Fibroblast of lung (primary cell): Measurements from ENCODE around the gene DNER. TPM values are rescaled to one million over a fixed set of nuclear protein-coding genes. Genes with fewer than 3 reads are reported as not detected.

Experiments used
- DNase-seq, 2 donors: peaks; one replicate each; pipeline versions ENCODE4 v3.0.0 to v3.0.0-alpha.2; 2010; ENCODE audit warnings: low read depth in 2 of 2
- H2AFZ ChIP-seq: 2 replicates; pipeline ENCODE4 v1.5.1; 2012; ENCODE audit warnings: low read length, control low read depth, inconsistent platforms
- H3K27ac ChIP-seq: 2 replicates; pipeline ENCODE4 v1.5.1; 2011; ENCODE audit warnings: low read length, control low read depth; ENCODE audit not compliant: insufficient read depth
- H3K27me3 ChIP-seq: 2 replicates; pipeline ENCODE4 v1.5.1; 2011; ENCODE audit warnings: mild to moderate bottlenecking, low read length; ENCODE audit not compliant: control insufficient read depth, insufficient read depth
- H3K36me3 ChIP-seq: 2 replicates; pipeline ENCODE4 v1.5.1; 2011; ENCODE audit warnings: low read length; ENCODE audit not compliant: control insufficient read depth, insufficient read depth
- H3K4me1 ChIP-seq: 2 replicates; pipeline ENCODE4 v1.5.1; 2011; ENCODE audit warnings: low read length; ENCODE audit not compliant: control insufficient read depth, insufficient read depth; ENCODE audit errors: extremely low read depth
- H3K4me2 ChIP-seq: 2 replicates; pipeline ENCODE4 v1.5.1; 2011; ENCODE audit warnings: low read length, control low read depth; ENCODE audit not compliant: insufficient read depth; ENCODE audit errors: extremely low read depth
- H3K4me3 ChIP-seq, 4 experiments: fragments of 200-600 bp in 1 of 4; sonication (generic) in 1 of 4; replicated peaks in 1 of 4; 2 replicates each; pipeline ENCODE4 v1.5.1; 2011 to 2016; ENCODE audit warnings: low read length in 4 of 4, low read depth in 3 of 4, mild to moderate bottlenecking in 3 of 4, control low read depth in 2 of 4, inconsistent platforms in 1 of 4, mixed read lengths in 1 of 4; ENCODE audit not compliant: insufficient read depth in 1 of 4; ENCODE audit errors: control extremely low read depth in 1 of 4
- H3K79me2 ChIP-seq: 2 replicates; pipeline ENCODE4 v1.5.1; 2012; ENCODE audit warnings: mild to moderate bottlenecking, low read length, inconsistent platforms; ENCODE audit not compliant: control insufficient read depth, insufficient read depth
- H3K9ac ChIP-seq: 2 replicates; pipeline ENCODE4 v1.5.1; 2011; ENCODE audit warnings: mild to moderate bottlenecking, low read length, control low read depth; ENCODE audit not compliant: insufficient read depth
- H3K9me3 ChIP-seq: 2 replicates; pipeline ENCODE4 v1.5.1; 2012; ENCODE audit warnings: low read depth, low read length; ENCODE audit not compliant: control insufficient read depth, insufficient read depth
- H4K20me1 ChIP-seq: 2 replicates; pipeline ENCODE4 v1.5.1; 2011; ENCODE audit warnings: low read length; ENCODE audit not compliant: control insufficient read depth, insufficient read depth; ENCODE audit errors: extremely low read depth
- CTCF ChIP-seq, 2 donors: IDR thresholded peaks in 1 of 2; conservative IDR thresholded peaks in 1 of 2; 1 replicate in 1 of 2; 2 replicates in 1 of 2; pipeline ENCODE4 v1.5.1; 2011 to 2012; ENCODE audit warnings: low read length in 2 of 2, control low read depth in 1 of 2, inconsistent platforms in 1 of 2, low read depth in 1 of 2, mild to moderate bottlenecking in 1 of 2
- EZH2 ChIP-seq: IDR thresholded peaks from 2 replicates; pipeline ENCODE4 v1.5.1; 2012; ENCODE audit warnings: low read length, control low read depth, mild to moderate bottlenecking; ENCODE audit errors: missing control alignments
- polyA plus RNA-seq, 2 donors: library from polyadenylated mRNA; depleted of rRNA in 1 of 2; stranded (reverse) in 1 of 2; unstranded in 1 of 2; fragments of >200 nt; gene quantifications; 2 replicates each; pipeline ENCODE4 v1.2.1, GENCODE V29; 2011 to 2012; ENCODE audit warnings: missing spikeins in 1 of 2
- total RNA-seq: library from RNA; depleted of rRNA; stranded (reverse); fragments of >200 nt; gene quantifications from 2 replicates; pipeline ENCODE4 v1.2.1, GENCODE V29; 2014

Gene DNER
- total and polyA plus RNA-seq, 2 donors (not counting 1 experiment from before 2014, with no cell fraction given) = 0.33 to 0.43 TPM

- H3K4me2 ChIP-seq = peak overlapping the region; percentile 48
- H2AFZ ChIP-seq = peak overlapping the region; percentile 4
- H3K4me1 ChIP-seq = peaks cover 23% of the 10 kb centered on the region
- no peak overlapping the region for H3K9ac ChIP-seq
- no peak for DNase-seq
- H3K9me3 ChIP-seq = no peaks in the 10 kb centered on the region
- H3K36me3 ChIP-seq = no peaks in the 10 kb centered on the region
- no peaks in the 10 kb centered on the region for H3K27me3 ChIP-seq
- TF ChIP-seq EZH2 (no peak), CTCF (conservative IDR thresholded peaks at IDR 0.05 in 1 of 2, IDR thresholded peaks at IDR 0.05 in 1 of 2; ENCODE audit: low read depth in 1 of 2, low read length in 2 of 2) (no peak)
- no peaks in the 10 kb centered on the region for H3K79me2 ChIP-seq
- H3K4me3 ChIP-seq = no peak overlapping the region
- H3K27ac ChIP-seq = peak overlapping the region; percentile 83
- no peaks in the 10 kb centered on the region for H4K20me1 ChIP-seq
These were observed 305.4 kb downstream of the DNER start for GRCh38 chr2:229408962-229409361.

GRCh38 chr2:229408356-229408755 is 306.0 kb downstream of the DNER start:
- Histone ChIP-seq H2AFZ (no peak overlapping the region), H3K9me3 (no peaks in the 10 kb centered on the region), H4K20me1 (no peaks in the 10 kb centered on the region), H3K4me2 (peak overlapping the region; percentile 48), H3K27me3 (no peaks in the 10 kb centered on the region), H3K36me3 (no peaks in the 10 kb centered on the region), H3K4me1 (peaks cover 23% of the 10 kb centered on the region), H3K79me2 (no peaks in the 10 kb centered on the region), H3K9ac (no peak overlapping the region), H3K27ac (peak overlapping the region; percentile 83), H3K4me3 (no peak overlapping the region)
- no peak for TF ChIP-seq EZH2
- no peak for TF ChIP-seq CTCF (conservative IDR thresholded peaks at IDR 0.05 in 1 of 2, IDR thresholded peaks at IDR 0.05 in 1 of 2; ENCODE audit: low read depth in 1 of 2, low read length in 2 of 2)
- peak; percentile 94 to 99 for DNase-seq

- peak; percentile 88 to 99 for DNase-seq
- Histone ChIP-seq H3K4me3 (peak overlapping the region in 1 of 4 experiments; percentile 5), H3K27ac (peak overlapping the region; percentile 83), H3K4me2 (peak overlapping the region; percentile 40), H2AFZ (peak overlapping the region; percentile 38), H3K9me3 (no peaks in the 10 kb centered on the region), H3K4me1 (peaks cover 23% of the 10 kb centered on the region), H3K36me3 (no peaks in the 10 kb centered on the region), H3K79me2 (no peaks in the 10 kb centered on the region), H3K9ac (no peak overlapping the region), H4K20me1 (no peaks in the 10 kb centered on the region), H3K27me3 (no peaks in the 10 kb centered on the region)
- TF ChIP-seq EZH2 = no peak
- TF ChIP-seq CTCF (conservative IDR thresholded peaks at IDR 0.05 in 1 of 2, IDR thresholded peaks at IDR 0.05 in 1 of 2; ENCODE audit: low read depth in 1 of 2, low read length in 2 of 2) = no peak
These were observed 307.2 kb downstream of the DNER start for GRCh38 chr2:229407170-229407569.
